Left hindlimb (tissue), 1 donor: ENCODE measurements around the gene FAM50B.

Source experiments
- DNase-seq: peaks from one replicate; pipeline ENCODE4 v3.0.0-alpha.2; 2018

Gene FAM50B

DNA sequence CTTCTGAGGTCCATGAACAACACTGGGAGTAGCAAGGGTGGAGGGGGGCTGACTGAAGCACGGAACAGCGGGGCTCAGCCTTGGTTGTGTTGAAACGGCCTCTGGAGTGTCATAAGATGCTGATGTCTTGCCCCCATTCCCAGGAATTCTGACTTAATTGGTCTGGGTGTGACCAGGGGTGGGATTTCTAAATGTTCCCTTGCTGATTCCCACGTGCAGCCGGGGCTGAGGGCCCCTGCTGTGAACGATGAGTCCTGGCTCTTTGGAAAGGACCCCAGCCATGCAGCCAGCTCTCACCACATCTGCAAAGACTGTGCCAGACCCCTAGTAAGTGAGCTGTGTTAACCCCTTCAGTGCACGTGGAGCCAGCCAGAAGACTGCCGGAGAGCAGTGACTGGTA is 28.6 kb upstream of the FAM50B start:
- DNase-seq = no peak

DNA sequence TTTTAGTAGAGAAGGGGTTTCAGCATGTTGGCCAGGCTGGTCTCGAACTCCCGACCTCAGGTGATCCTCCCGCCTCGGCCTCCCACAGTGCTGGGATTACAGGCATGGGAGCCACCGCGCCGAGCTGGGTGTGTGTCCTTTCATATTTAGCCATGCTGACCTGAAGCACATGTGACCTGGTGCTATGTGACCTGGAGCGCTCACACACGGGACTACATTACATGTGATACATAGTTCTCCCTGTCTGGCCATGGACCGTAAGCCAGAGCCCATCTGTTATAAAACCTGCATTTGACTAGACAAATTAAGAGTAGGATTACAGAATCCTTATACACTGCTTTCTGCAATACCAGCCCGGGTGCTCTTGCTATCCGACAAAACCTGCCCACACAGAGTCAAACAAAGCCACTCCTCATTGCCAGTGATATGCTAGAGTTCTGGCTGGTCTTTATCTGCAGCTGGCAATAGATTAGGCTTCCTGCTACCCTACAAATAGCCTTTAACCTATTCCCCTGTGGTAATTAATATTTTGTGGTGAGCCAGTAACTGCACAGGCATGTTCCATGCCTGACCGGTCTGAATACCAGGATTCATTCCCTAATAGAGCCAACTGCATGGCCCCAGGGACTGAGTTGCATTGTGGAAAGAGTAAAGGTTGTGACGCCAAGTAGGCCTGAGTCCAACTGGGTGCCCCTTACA is 26.3 kb upstream of the FAM50B start:
- DNase-seq = no peak

DNA sequence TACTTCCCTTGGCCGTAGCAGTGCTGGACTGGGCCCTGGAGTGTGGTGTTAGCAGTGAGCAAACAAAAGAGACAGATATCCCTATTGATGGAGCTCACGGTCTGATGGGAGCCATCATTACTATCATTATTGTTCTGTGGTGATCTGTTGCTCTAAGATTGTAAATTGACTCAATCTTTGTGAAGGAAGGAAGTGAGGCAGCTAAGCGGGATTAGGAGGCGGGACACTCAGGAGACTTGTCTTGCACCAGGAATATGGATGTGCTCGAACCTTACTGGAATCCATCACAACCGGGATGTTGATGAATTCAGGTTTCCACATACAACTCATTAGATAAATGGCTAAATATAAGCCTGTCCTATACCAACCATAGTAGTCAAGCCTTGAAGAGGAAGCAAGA is 25.5 kb upstream of the FAM50B start:
- no peak for DNase-seq

DNA sequence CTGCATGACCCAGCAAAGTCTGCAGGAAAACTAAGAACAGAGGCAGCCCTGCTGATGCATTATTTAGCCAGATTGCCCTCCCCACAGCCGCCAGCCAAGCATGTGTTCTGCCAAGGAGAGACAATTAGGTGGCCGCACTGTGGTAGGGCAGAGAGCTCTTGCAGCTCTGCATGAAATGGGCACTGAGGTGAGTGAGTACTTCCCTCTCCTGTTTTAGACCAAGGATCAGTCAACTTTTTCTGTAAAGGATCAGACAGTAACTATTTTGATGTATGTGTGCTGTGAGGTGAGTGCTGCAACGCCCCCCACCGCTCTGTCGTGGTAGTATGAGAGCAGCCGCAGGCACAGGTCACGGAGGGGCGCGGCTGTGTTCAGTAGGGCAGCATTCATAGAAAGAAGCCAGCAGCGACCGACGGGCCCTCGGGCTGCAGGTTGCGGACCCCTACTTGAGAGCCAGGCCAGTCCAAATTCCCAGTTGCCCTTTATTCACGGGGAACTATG is 23.8 kb upstream of the FAM50B start:
- peak; percentile 80 for DNase-seq

DNA sequence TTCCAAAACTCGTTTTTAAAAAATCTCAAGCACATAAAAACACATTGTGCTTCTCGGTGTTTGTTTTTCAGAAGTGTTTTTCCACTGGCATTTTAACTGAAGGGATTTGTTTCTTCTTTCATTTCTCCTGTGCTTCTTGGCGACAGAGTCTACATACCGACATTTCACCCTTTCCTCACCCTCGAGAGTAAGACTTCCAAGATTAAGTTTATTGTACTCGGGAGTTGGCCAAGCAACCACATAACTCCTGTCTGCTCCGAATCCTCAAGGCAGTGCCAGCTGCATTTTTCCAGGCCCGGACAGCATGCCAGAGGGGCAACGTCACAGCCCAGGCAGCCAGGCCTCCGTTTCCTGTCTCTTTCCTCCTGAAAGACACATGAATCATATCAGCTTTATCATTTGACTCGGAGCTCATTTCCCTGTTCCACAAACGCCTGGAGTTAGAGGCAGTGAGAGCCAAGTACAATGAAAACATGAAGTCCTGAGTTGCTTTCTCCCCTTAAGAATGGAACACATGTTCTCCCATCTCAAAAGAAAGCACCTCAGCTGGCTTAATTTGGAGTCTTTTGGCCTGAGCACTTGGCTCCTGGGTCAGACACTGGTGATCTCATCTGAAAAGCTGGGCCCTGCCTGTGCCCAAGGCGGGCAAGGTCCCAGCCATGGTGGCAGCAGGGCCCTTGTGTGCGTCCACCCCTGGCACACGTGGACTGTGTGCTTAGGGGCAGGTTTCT is 23.2 kb upstream of the FAM50B start:
- peak; percentile 95 for DNase-seq

DNA sequence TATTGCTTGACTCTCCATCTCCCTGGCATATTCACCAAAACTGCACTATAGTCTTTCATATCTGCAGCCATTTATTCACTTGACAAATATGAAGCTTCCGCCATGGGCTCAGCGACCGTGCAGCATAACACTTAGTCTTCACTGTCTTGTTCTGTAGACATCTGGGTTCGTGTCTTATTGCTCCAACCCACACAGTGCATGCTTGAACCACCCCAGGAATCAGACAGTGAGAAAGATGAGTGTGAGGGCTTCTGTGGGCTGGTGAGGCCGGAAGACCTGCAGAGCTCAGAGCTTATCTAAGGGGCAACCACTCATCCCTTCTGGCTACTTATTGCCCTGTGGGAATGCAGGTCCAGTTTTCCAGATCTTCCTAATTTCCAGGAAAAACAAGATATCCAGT is 19.9 kb upstream of the FAM50B start:
- no peak for DNase-seq

DNA sequence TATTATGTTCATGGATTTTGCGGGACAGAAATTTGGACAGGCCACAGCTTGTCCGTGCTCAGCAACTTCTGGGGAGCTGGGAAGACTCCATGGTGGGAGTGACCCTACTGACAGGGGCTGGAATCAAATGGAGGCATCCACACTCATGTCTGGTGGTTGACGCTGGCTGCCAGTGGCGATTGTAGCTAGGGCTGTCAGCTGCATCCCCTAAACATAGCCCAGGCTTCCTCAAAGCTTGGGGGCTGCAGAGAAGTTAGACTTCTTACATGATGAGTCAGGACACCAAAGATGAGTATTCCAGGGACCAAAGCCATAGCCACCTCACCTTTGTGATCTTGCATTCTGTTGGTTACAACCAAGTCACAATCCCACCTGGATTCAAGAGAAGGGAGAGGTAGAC is 18.4 kb upstream of the FAM50B start:
- DNase-seq = no peak

DNA sequence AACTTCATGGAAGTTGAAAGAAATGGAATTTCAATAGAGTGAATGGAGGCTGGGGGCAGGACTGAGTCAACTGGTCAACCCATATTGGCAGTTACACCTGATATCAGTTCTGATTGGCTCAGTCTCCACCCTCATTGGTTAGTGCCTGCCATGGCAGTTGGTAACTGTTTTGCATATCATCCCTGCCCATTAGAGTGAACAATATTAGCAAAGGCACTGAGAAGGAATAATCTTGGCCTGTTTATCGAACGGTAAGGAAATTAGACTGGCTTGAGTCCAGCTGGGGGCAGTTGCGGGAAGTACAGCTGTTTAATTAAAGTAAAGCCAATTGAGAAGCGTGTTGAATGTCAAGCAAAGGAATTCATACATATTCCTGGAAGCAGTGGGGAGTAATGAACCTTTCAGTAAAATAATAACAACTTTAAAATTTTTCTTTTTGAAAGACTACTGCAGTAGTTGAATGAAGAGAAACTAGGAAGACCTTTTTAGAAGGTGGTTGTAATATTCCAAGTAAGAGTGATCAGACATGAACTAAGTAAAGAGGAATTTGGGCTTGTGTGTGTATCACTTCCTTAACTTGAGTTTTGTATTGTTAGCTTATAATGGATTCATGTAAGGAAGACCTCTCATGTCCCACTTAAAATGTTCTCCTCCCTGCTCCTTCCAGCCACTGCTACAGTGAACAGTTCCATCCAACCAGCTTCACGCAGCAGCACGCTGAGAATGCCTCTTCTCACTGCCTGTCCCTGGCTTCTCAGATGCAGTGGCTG is 17.2 kb upstream of the FAM50B start:
- no peak for DNase-seq

DNA sequence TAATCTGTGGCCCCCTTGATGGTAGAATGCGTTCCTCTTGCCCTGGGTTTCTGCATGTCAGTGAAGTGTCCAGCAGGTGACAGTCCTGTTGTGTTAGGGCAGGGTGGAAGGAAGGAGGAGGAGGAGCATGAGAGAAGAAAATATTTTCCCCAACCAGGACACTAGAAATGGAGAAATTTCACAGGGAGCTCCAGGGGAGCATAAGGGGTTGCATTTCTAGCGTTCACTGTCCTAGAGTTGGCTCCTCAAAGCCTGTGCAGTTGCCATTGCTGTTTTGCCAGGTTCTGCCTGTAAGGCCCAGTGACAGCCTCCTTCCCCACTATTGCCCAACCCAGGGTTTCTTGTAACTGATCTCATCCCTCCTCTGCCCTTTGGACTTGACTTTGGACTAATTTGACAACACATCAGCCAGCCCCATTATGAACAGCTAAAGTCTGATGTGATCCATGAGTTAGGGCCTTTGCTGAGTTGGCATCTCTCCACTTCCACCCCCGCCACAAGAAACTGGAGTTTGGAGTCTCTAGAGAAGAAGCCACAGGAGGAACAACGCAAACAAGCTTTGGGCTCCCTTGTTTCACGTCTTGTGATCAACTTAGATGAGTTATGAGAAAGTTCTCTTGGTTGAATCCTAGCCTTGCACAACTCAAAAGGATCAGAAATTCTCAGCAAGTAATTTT is 14.0 kb upstream of the FAM50B start:
- no peak for DNase-seq

DNA sequence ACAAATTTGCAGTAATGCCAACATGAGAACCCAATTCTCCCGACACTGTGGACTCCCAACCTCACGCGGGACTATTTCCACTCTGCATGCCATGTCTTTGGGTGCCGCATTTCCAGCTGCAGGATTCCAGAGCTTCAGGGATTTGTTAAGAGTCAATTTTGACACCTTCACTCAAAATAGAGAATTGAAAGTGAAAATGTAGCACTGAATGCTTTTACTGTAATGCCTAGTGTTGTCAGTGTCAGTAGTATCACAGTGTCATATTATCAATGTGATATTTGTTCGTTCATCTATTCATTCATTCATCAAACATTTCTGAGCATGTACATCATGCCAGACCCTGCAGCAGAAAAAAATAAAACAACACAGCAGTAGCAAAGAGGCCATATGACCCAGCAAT is 13.4 kb upstream of the FAM50B start:
- no peak for DNase-seq

DNA sequence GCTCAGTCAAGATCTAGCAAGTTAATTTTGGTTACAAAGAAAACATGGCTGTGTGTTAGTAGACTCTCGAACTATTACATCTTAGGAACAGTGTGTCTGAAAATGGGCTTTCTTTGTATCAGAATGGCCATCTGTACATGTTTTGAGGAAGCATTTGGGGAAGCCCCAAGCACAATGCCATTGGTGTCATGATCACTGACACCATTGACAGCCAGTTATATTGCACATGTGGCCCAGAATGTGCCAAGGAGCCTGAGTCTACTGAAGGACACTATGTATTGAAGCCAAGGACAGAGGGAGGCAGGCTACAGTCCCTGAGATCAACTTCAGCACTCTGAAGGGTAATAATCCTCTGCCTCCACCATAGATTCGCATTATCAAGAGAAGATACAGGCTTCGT is 12.6 kb upstream of the FAM50B start:
- no peak for DNase-seq

DNA sequence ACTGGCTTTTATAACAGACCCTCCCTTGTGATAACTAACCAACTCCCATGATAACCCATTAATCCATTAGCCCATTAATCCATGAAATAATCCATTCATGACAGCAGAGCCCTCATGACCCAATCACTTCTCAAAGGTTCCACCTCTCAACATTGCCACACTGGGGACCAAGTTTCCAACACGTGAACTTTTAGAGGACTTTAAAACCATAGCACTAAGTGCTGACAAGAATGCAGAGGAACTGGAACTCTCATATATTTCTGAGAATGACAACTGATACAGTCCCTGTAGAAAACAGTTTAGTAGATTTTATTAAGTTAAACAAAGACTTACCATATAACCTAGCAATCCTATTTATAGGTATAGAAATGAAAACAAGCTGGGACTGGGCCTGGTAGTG is 11.4 kb upstream of the FAM50B start:
- DNase-seq = no peak

DNA sequence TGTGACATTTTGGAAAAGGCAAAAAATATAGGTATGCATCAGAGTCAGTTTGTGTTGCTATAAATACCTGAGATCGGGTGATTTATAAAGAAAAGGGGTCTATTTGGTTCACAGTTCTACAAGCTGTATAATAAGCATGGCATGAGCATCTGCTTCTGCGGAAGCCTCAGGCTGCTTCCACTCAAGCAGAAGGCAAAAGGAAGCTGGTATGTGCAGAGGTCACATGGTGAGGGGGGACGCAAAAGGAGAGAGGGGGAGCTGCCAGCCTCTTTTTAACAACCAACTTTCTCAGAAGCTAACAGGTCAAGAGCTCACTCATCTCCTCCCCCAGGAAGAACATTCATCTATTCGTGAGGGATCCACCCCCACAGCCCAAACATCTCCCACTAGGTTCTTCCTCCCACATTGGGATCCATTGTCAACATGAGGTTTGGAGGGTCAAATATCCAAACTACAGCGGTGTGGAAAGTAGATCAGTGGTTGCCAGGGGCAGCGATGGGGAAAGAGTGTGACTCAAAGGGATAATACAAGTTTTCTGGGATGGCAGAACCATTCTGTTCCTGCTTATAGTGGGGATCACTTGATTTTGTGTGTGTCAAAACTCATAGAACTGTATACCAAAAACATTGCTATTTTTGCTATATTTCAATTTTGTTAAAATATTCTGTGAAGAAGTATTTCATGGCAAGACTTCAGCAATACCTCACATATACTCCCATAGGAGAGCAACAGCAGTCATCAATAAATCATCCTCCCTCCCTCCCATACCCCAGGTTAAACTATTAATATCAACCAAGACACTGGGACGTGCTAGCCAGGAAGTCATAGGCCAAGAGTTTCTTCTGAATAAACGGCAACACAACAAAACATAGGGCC is 9.9 kb upstream of the FAM50B start:
- DNase-seq = no peak

DNA sequence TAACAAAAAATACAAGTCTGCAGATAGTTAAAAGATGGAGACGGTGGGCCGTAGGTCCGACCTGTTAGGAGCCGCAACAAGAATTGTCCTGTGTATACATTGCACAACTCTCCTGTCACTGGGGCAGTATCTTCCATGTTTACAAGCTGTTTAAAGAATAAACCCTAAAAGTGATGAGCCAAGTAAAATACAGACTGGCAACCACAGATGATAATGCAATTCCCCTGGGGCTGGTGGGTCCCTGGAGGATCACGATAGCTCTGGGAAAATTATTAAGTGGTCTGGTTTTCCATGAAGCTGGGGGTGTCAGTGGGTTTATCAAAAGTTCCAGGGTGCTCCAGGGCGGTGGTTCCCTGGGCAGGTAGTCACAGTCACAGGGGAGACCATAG is 8.1 kb upstream of the FAM50B start:
- DNase-seq = no peak

DNA sequence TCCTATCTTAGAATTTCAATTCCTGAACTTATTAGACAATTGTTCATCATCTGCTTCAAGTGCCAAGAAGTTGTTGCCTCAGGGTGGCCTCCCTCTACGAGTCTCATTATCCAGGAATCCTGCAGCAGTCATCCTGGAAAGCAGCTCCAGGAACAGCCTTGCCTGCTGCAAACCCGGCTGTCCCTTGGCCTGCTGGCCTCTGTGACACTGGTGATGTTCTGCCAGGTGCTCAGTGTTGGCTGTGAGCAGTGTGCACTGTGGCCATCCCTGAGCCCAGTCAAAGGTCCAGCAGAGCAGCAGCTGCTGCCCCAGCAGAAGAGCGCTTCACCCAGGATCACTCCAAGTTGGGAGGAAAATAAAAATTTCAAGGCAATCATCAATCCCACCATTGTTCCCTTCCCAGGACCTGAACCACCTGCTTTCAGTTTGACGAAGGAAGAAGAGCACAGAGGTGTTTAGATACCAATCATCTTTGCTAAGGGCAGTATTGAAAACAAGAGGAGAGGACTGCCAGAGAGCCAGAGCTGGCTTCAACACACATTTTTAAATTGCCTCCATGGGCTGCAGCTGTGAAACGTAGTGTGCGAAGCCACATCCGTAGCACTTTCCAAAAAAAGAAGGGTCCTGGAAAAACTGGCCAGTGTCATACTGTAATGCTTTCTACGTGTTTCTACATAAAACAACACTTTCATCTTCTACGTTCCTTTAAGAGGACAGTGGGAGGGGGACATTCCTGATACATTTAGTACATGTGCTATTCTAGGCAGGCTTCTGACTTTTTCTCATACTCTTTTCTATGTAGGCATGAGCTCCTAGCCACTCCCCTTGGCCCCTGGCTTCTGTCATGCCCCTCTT is 7.2 kb upstream of the FAM50B start:
- no peak for DNase-seq

DNA sequence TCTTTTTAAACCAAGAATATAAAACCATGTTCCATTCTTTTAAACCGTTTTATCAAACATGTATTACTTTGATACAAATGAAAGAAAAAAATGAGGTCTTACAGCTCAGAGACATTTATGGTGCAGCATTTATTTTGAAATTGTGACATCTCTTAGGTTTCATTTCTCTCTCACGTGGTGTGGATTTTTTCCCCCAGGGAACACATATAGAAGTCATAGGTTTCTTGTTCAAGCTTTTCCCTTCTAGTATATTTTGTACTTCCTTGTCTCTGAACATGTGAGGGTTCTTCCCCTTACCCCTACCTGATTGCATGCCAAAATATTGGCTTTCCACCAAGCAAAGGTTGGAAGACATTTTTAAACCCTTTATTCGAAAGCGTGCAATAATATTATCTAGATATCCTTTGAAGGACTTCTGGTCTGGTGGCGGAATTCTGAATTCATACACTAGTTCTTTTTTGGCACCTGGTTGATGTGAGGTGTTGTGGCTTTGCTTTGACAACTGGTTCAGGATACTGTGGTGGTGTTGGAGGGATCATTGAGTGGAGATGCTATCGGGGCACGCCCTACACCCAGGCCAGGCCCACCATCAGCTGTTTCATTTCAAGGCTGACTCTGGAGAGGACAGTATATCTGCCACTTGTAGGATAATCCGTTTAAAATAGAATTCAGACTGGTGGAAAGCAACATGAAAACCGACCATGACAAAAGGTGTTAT is 5.6 kb upstream of the FAM50B start:
- DNase-seq = no peak

DNA sequence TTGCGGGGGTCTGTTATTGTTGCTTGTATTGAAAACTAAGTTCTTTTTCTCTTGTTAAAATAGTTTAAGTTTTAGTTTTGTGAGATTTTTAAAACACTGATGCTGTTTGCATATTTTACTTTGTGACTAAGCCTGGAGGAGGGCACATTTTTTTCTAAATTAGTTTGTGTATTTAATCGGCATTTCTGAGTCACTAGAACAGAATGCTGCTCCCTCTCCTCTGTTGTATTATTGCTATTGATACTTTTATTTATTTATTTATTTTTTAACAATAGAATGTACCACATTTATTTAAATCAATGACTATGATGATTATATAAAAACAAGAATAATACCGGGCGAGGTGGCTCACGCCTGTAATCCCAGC is 5.1 kb upstream of the FAM50B start:
- DNase-seq = no peak

DNA sequence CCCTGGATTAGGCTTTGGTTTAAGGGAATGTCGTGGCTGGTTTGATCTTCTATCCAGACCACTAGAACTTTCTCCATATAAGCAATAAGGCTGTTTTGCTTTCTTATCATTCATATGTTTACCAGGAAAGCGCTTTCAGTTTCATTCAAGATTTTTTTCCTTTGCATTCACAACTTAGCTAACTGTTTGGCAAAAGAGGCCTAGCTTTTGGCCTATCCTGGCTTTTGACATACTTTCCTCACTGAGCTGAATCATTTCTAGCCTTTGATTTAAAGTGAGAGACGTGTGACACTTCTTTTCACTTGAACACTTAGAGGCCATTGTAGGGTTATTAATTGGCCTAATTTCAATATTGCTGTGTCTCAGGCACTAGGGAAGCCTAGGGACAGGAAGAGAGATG is 1.7 kb upstream of the FAM50B start:
- DNase-seq = no peak

DNA sequence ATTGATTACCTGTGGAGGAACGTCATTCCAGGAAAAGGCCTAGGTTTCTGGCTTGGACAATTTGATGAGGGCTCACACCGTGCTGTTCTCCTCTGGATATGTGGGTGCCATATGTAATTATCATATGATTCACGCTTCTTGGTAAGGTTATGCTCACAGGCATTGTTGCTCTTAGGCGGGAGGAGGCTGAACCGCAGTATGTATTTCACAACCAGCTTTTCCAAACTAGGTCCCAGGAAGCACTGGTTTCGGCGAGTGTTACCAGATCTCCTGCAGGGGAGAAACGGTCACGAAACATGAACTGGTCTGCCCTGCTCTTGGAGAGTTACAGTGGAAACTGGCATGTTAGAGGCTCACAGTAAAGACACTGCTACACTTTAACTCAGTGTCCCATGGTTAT is 793 bp upstream of the FAM50B start:
- DNase-seq = no peak

DNA sequence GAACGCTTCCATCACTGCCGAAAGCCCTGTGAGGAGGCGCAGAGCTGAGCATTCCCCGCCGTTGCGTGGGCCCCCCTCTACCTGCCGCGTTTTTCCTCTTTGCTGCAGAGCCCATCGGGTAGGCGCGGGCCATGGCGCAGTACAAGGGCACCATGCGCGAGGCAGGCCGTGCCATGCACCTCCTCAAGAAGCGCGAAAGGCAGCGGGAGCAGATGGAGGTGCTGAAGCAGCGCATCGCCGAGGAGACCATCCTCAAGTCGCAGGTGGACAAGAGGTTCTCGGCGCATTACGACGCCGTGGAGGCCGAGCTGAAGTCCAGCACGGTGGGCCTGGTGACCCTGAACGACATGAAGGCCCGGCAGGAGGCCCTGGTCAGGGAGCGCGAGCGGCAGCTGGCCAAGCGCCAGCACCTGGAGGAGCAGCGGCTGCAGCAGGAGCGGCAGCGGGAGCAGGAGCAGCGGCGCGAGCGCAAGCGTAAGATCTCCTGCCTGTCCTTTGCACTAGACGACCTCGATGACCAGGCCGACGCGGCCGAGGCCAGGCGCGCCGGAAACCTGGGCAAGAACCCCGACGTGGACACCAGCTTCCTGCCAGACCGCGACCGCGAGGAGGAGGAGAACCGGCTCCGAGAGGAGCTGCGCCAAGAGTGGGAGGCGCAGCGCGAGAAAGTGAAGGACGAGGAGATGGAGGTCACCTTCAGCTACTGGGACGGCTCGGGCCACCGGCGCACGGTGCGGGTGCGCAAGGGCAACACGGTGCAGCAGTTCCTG is 693 bp downstream of the FAM50B start:
- no peak for DNase-seq
